Posterior cingulate gyrus (tissue), 11 donors: ENCODE data around the gene PRPSAP1.
"Not testable (repeated sequence)": the region's sequence is repeated elsewhere in the genome, so short reads cannot be mapped to it uniquely, and the experiment has no call there.

Source experiments
- DNase-seq, 10 donors: peaks; one replicate each; pipeline versions ENCODE4 v3.0.0 to v3.0.0-alpha.2; 2020 to 2021; ENCODE audit warnings: mixed read lengths in 3 of 10
- intact Hi-C: fragments of 100-400 bp; cut with DNase I; formaldehyde crosslinking; loops from one replicate; pipeline ENCODE4 v1.15.1; 2023

Gene PRPSAP1

GRCh38 chr17:76270770-76271668 is 82.7 kb downstream of the PRPSAP1 start:
- DNase-seq: no peak
- intact Hi-C loops: loop anchor here (10.0 kb wide), 1 partner anchor 256 kb away; no protein-coding TSS in a partner anchor

- peak in 1 of 10 donors; percentile 77 for DNase-seq
- intact Hi-C loops: loop anchor here (10.0 kb wide), 1 partner anchor 255 kb away; no protein-coding TSS in a partner anchor
Measured at GRCh38 chr17:76270127-76270592, 83.6 kb downstream of the PRPSAP1 start.

GRCh38 chr17:76268991-76269981 is 84.4 kb downstream of the PRPSAP1 start:
- DNase-seq: peak in 1 of 10 donors; percentile 70
- intact Hi-C loops: no loop called here

- intact Hi-C loops: no loop called here
- DNase-seq: peak; percentile 58 to 95 (median 72)
Measured at GRCh38 chr17:76268015-76268749, 85.5 kb downstream of the PRPSAP1 start.

GRCh38 chr17:76267581-76268001 is 86.1 kb downstream of the PRPSAP1 start:
- intact Hi-C loops, DNase-seq: not testable (repeated sequence)

- intact Hi-C loops: no loop called here
- no peak for DNase-seq
Measured at GRCh38 chr17:76267051-76267576, 86.6 kb downstream of the PRPSAP1 start.

- intact Hi-C loops: no loop called here
- peak in 1 of 10 donors; percentile 87 for DNase-seq
Measured at GRCh38 chr17:76266244-76266938, 87.3 kb downstream of the PRPSAP1 start.

GRCh38 chr17:76265624-76266243 is 88.0 kb downstream of the PRPSAP1 start:
- intact Hi-C loops: no loop called here
- DNase-seq: peak in 7 of 10 donors; percentile 39 to 91 (median 52)

- intact Hi-C loops: no loop called here
- DNase-seq: peak; percentile 99 to 100 (median 100)
Measured at GRCh38 chr17:76264755-76265623, 88.7 kb downstream of the PRPSAP1 start, which contains the start of gene UBALD2. TSS of gene UBALD2 (plus strand) at chr17:76265348. CDS start at chr17:76265506, 158 bp downstream.

- intact Hi-C loops: no loop called here
- no peak for DNase-seq
Measured at GRCh38 chr17:76264425-76264754, 89.3 kb downstream of the PRPSAP1 start.

GRCh38 chr17:76263896-76264295 is 89.8 kb downstream of the PRPSAP1 start:
- intact Hi-C loops: no loop called here

GRCh38 chr17:76262732-76263344 is 90.9 kb downstream of the PRPSAP1 start:
- DNase-seq: peak in 1 of 10 donors; percentile 71
- intact Hi-C loops: no loop called here

More at GRCh38 chr17:76263896-76264295, 89.8 kb downstream of the PRPSAP1 start:
- DNase-seq: no peak

GRCh38 chr17:76261421-76262215 is 92.1 kb downstream of the PRPSAP1 start:
- intact Hi-C loops: no loop called here
- DNase-seq: peak in 3 of 10 donors; percentile 46 to 62 (median 52)

GRCh38 chr17:76260669-76261068 is 93.0 kb downstream of the PRPSAP1 start:
- intact Hi-C loops: no loop called here

GRCh38 chr17:76260220-76260619 is 93.5 kb downstream of the PRPSAP1 start:
- intact Hi-C loops: no loop called here
- peak in 2 of 10 donors; percentile 26 to 37 for DNase-seq

More at GRCh38 chr17:76260669-76261068, 93.0 kb downstream of the PRPSAP1 start:
- peak in 3 of 10 donors; percentile 16 to 40 (median 29) for DNase-seq
